MM.1S (cell line): ENCODE data around the gene ERAL1.
"Not testable (repeated sequence)": the region's sequence is repeated elsewhere in the genome, so short reads cannot be mapped to it uniquely, and the experiment has no call there.

Experiments used
- DNase-seq: peaks from one replicate; pipeline ENCODE4 v3.0.0-alpha.2; 2015
- H2AFZ ChIP-seq: fragments of 300-600 bp; sonication (generic); 2 replicates; pipeline ENCODE4 v1.6.0; 2016; ENCODE audit warnings: antibody characterized with exemption, low read length
- H3F3A ChIP-seq: fragments of 300-600 bp; sonication (generic); 2 replicates; pipeline ENCODE4 v1.6.1; 2016; ENCODE audit warnings: mild to moderate bottlenecking, antibody characterized with exemption, low read length, moderate library complexity, mixed read lengths; ENCODE audit not compliant: insufficient read depth
- H3K27ac ChIP-seq: fragments of 300-600 bp; sonication (generic); 2 replicates; pipeline ENCODE4 v1.5.1; 2016; ENCODE audit warnings: mild to moderate bottlenecking, low read length
- H3K27me3 ChIP-seq: fragments of 300-600 bp; sonication (generic); replicated peaks from 2 replicates; pipeline ENCODE4 v1.6.0; 2016; ENCODE audit warnings: low read length; ENCODE audit not compliant: insufficient read depth
- H3K36me3 ChIP-seq: fragments of 300-600 bp; sonication (generic); replicated peaks from 2 replicates; pipeline ENCODE4 v1.6.1; 2016; ENCODE audit warnings: mild to moderate bottlenecking, low read length, mixed read lengths; ENCODE audit not compliant: insufficient read depth
- H3K4me1 ChIP-seq: fragments of 300-600 bp; sonication (generic); 2 replicates; pipeline ENCODE4 v1.6.1; 2016; ENCODE audit warnings: low read length, mixed read lengths
- H3K4me2 ChIP-seq: fragments of 300-600 bp; sonication (generic); 2 replicates; pipeline ENCODE4 v1.6.0; 2016; ENCODE audit warnings: low read depth, low read length
- H3K4me3 ChIP-seq: fragments of 300-600 bp; sonication (generic); 2 replicates; pipeline ENCODE4 v1.5.1; 2016; ENCODE audit warnings: low read length, mixed read lengths
- H3K79me2 ChIP-seq: fragments of 300-600 bp; sonication (generic); 2 replicates; pipeline ENCODE4 v1.6.1; 2016; ENCODE audit warnings: mixed run types, low read length, mixed read lengths
- H3K9ac ChIP-seq: fragments of 300-600 bp; sonication (generic); 2 replicates; pipeline ENCODE4 v1.6.1; 2016; ENCODE audit warnings: low read length, mixed read lengths
- H3K9me2 ChIP-seq: fragments of 300-600 bp; sonication (generic); replicated peaks from 2 replicates; pipeline ENCODE4 v1.6.1; 2016; ENCODE audit warnings: mild to moderate bottlenecking, low read length, mixed read lengths; ENCODE audit not compliant: insufficient read depth
- H3K9me3 ChIP-seq: fragments of 300-600 bp; sonication (generic); replicated peaks from 2 replicates; pipeline ENCODE4 v1.6.1; 2016; ENCODE audit warnings: mild to moderate bottlenecking, low read length, mixed read lengths; ENCODE audit not compliant: insufficient read depth
- H4K20me1 ChIP-seq: fragments of 300-600 bp; sonication (generic); 2 replicates; pipeline ENCODE4 v1.6.1; 2016; ENCODE audit warnings: mild to moderate bottlenecking, low read length, moderate library complexity, mixed read lengths; ENCODE audit not compliant: insufficient read depth
- EZH2 ChIP-seq: fragments of 300-600 bp; sonication (generic); optimal IDR thresholded peaks from 2 replicates; pipeline ENCODE3; 2017; ENCODE audit warnings: low read depth, mild to moderate bottlenecking, antibody characterized with exemption, low read length, mixed read lengths
- EZH2phosphoT487 ChIP-seq: fragments of 300-600 bp; sonication (generic); IDR thresholded peaks from 2 replicates; pipeline ENCODE4 v1.6.1; 2018; ENCODE audit warnings: antibody characterized with exemption, low read length
- TF ChIP-seq, protein P1 (sequence below): fragments of 300-600 bp; sonication (generic); IDR thresholded peaks from 2 replicates; pipeline ENCODE4 v1.5.1; 2016; ENCODE audit warnings: antibody characterized with exemption, low read length, mixed read lengths

Gene ERAL1

GRCh38 chr17:28888832-28889231, 34.0 kb downstream of the ERAL1 start:
- Histone ChIP-seq H3K36me3 (no peaks in the 10 kb centered on the region), H3K4me1 (peaks cover 16% of the 10 kb centered on the region), H3K79me2 (peaks cover 27% of the 10 kb centered on the region), H3K27me3 (no peaks in the 10 kb centered on the region), H3K4me2 (no peak overlapping the region), H2AFZ (no peak overlapping the region), H4K20me1 (no peaks in the 10 kb centered on the region), H3K9ac (no peak overlapping the region), H3K4me3 (no peak overlapping the region), H3F3A (peaks cover 14% of the 10 kb centered on the region), H3K9me3 (no peaks in the 10 kb centered on the region), H3K27ac (no peak overlapping the region), H3K9me2 (no peaks in the 10 kb centered on the region)
- DNase-seq, result no peak
- TF ChIP-seq EZH2, result no peak
- TF ChIP-seq, protein P1, sequence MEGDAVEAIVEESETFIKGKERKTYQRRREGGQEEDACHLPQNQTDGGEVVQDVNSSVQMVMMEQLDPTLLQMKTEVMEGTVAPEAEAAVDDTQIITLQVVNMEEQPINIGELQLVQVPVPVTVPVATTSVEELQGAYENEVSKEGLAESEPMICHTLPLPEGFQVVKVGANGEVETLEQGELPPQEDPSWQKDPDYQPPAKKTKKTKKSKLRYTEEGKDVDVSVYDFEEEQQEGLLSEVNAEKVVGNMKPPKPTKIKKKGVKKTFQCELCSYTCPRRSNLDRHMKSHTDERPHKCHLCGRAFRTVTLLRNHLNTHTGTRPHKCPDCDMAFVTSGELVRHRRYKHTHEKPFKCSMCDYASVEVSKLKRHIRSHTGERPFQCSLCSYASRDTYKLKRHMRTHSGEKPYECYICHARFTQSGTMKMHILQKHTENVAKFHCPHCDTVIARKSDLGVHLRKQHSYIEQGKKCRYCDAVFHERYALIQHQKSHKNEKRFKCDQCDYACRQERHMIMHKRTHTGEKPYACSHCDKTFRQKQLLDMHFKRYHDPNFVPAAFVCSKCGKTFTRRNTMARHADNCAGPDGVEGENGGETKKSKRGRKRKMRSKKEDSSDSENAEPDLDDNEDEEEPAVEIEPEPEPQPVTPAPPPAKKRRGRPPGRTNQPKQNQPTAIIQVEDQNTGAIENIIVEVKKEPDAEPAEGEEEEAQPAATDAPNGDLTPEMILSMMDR, result no peak
- no peak for TF ChIP-seq EZH2phosphoT487

GRCh38 chr17:28889996-28890395, 35.2 kb downstream of the ERAL1 start:
- no peaks in the 10 kb centered on the region for H3K36me3 ChIP-seq
- peaks cover 25% of the 10 kb centered on the region for H3K4me1 ChIP-seq
- H3K9me3 ChIP-seq, result no peaks in the 10 kb centered on the region
- no peaks in the 10 kb centered on the region for H4K20me1 ChIP-seq
- H3K9ac ChIP-seq, result no peak overlapping the region
- no peak overlapping the region for H3K4me2 ChIP-seq
- no peak overlapping the region for H3K27ac ChIP-seq
- H3F3A ChIP-seq, result peaks cover 26% of the 10 kb centered on the region
- H3K4me3 ChIP-seq, result no peak overlapping the region
- TF ChIP-seq, protein P1, result no peak
- no peak for TF ChIP-seq EZH2
- H2AFZ ChIP-seq, result no peak overlapping the region
- no peak for DNase-seq
- H3K27me3 ChIP-seq, result no peaks in the 10 kb centered on the region
- peaks cover 29% of the 10 kb centered on the region for H3K79me2 ChIP-seq
- no peaks in the 10 kb centered on the region for H3K9me2 ChIP-seq

DNA sequence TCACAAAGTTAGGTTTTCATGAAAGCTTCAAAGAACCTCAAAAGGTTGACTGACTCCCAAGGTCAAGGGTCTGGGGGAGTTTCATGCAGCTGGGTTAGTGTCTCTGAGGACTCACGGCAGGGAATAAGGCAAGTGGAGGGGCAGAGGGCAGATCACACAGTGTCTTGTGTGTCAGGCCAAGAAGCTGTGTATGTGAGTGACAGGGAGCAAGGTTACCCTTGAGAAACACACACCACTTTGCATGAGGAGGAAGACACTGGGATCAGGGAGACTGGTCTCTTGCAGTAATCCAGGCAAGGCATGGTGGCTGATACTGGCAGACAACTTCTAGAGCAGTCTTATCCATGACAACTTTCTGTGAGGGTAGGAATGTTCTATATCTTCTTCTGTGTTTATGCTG, 36.4 kb downstream of the ERAL1 start:
- Histone ChIP-seq H3K27ac (no peak overlapping the region), H2AFZ (no peak overlapping the region), H3F3A (peaks cover 37% of the 10 kb centered on the region), H4K20me1 (no peaks in the 10 kb centered on the region), H3K4me2 (no peak overlapping the region), H3K27me3 (no peaks in the 10 kb centered on the region), H3K9me3 (no peaks in the 10 kb centered on the region), H3K4me1 (peaks cover 35% of the 10 kb centered on the region), H3K79me2 (peaks cover 41% of the 10 kb centered on the region), H3K9me2 (no peaks in the 10 kb centered on the region), H3K36me3 (no peaks in the 10 kb centered on the region), H3K9ac (no peak overlapping the region), H3K4me3 (no peak overlapping the region)
- TF ChIP-seq EZH2 (no peak), EZH2phosphoT487 (no peak)
- TF ChIP-seq, protein P1, result no peak
- DNase-seq, result no peak

- H3K4me2 ChIP-seq, result no peak overlapping the region
- H3K4me3 ChIP-seq, result no peak overlapping the region
- H3K4me1 ChIP-seq, result peaks cover 38% of the 10 kb centered on the region
- no peak overlapping the region for H2AFZ ChIP-seq
- no peaks in the 10 kb centered on the region for H3K9me3 ChIP-seq
- H3K9me2 ChIP-seq, result no peaks in the 10 kb centered on the region
- no peak for DNase-seq
- no peak overlapping the region for H3K9ac ChIP-seq
- no peaks in the 10 kb centered on the region for H4K20me1 ChIP-seq
- TF ChIP-seq EZH2 (no peak), EZH2phosphoT487 (no peak)
- TF ChIP-seq, protein P1, result no peak
- H3F3A ChIP-seq, result peaks cover 42% of the 10 kb centered on the region
- H3K27ac ChIP-seq, result no peak overlapping the region
- H3K27me3 ChIP-seq, result no peaks in the 10 kb centered on the region
- H3K79me2 ChIP-seq, result peaks cover 49% of the 10 kb centered on the region
- H3K36me3 ChIP-seq, result no peaks in the 10 kb centered on the region
Observed at GRCh38 chr17:28892024-28892423, 37.2 kb downstream of the ERAL1 start.

DNA sequence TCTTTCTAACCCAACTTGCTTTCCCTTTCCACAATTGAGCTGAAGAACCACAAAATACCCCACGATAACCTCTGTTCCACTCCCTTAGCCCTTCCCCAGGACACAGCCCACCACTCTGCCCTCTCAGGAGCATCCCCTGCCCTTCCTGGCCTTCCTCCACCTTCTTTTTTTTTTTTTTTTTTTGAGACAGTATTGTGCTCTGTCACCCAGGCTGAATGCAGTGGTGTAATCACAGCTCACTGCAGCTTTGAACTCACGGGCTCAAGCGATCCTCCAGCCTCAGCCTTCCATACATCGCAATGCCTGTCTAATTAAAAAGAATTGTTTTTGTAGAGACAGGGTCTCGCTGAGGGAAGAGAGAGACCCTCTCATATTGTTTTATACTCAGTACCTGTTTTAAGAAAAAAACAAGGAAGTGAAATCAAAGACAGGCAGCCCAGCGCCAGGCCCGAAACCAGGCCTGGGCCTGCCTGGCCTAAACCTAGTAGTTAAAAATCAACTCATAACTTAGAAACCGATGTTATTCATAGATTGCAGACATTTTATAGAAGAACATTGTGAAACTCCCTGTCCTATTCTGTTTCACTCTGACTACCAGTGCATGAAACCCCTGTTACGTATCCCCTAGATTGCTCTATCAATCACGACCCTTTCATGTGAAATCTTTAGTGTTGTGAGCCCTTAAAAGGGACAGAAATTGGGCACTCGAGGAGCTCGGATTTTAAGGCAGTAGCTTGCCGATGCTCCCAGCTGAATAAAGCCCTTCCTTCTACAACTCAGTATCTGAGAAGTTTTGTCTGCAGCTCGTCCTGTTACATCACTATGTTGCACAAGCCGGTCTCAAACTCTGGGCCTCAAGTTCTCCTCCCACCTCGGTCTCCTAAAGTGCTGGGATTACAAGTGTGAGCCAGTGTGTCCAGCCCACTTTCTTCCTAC, 38.7 kb downstream of the ERAL1 start:
- H3K4me3 ChIP-seq, result peak overlapping the region; percentile 28
- not testable (repeated sequence) for H3K9me3 ChIP-seq, H3K27me3 ChIP-seq, H3K9me2 ChIP-seq, H4K20me1 ChIP-seq, H3K36me3 ChIP-seq
- peak overlapping the region; percentile 37; the same call in 1 of the 2 replicates for H2AFZ ChIP-seq
- peaks cover 42% of the 10 kb centered on the region for H3F3A ChIP-seq
- H3K4me2 ChIP-seq, result peak overlapping the region; percentile 67
- peak; percentile 51 for DNase-seq
- H3K79me2 ChIP-seq, result peaks cover 64% of the 10 kb centered on the region
- peaks cover 46% of the 10 kb centered on the region for H3K4me1 ChIP-seq
- H3K9ac ChIP-seq, result peak overlapping the region; percentile 68
- peak overlapping the region; percentile 95 for H3K27ac ChIP-seq
